PC-3 (cell line): ENCODE measurements around the gene OR5L1. TPM values are rescaled to one million over a fixed set of nuclear protein-coding genes. Genes with fewer than 3 reads are reported as not detected.

ENCODE experiments used
- ATAC-seq: fragments of 200-7000 bp; cut with Tn5 transposase; 2 replicates; pipeline ENCODE4 v1.9.1; 2020; ENCODE audit warnings: mild to moderate bottlenecking, moderate library complexity
- Bru-seq: library from RNA; stranded (reverse); fragments of 400-500 nt; gene quantifications from one replicate; lab custom pipeline; 2021; lab: Mats Ljungman, UMichigan
- BruChase-seq, 2 experiments: library from RNA; stranded (reverse); fragments of 400-500 nt; gene quantifications; one replicate each; lab custom pipeline; 2021; lab: Mats Ljungman, UMichigan
- BruUV-seq: library from RNA; stranded (reverse); fragments of 400-500 nt; replicated peaks from 2 replicates; lab custom pipeline; 2021; lab: Mats Ljungman, UMichigan
- CTCF ChIA-PET: fragments of 300-600 bp; sonication (Branson Sonifier 250); formaldehyde crosslinking; loops from one replicate; lab custom pipeline; 2022; ENCODE audit warnings: antibody characterized with exemption; lab: Charles Lee
- POLR2A ChIA-PET: fragments of 300-600 bp; sonication (Branson Sonifier 250); formaldehyde crosslinking; loops from one replicate; lab custom pipeline; 2022; ENCODE audit warnings: antibody characterized with exemption; ENCODE audit not compliant: unreplicated experiment; lab: Charles Lee
- DNase-seq: peaks from one replicate; pipeline ENCODE4 v3.0.0-alpha.2; 2015
- H2AFZ ChIP-seq: fragments of 300-600 bp; sonication (generic); 2 replicates; pipeline ENCODE4 v1.6.0; 2016; ENCODE audit warnings: antibody characterized with exemption, low read length
- H3F3A ChIP-seq: fragments of 300-600 bp; sonication (generic); one replicate; pipeline ENCODE4 v1.6.0; 2017; ENCODE audit warnings: antibody characterized with exemption, low read length, control low read depth, mild to moderate bottlenecking; ENCODE audit not compliant: unreplicated experiment
- H3K27ac ChIP-seq: fragments of 300-600 bp; sonication (generic); 2 replicates; pipeline ENCODE4 v1.5.1; 2016; ENCODE audit warnings: mild to moderate bottlenecking, low read length
- H3K27me3 ChIP-seq: fragments of 300-600 bp; sonication (generic); 2 replicates; pipeline ENCODE4 v1.6.1; 2016; ENCODE audit warnings: low read length, mixed read lengths
- H3K36me3 ChIP-seq: fragments of 300-600 bp; sonication (generic); 2 replicates; pipeline ENCODE4 v1.6.1; 2016; ENCODE audit warnings: low read depth, mixed run types, low read length, mixed read lengths
- H3K4me1 ChIP-seq: fragments of 300-600 bp; sonication (generic); 2 replicates; pipeline ENCODE4 v1.5.1; 2016; ENCODE audit warnings: low read length; ENCODE audit not compliant: insufficient read depth
- H3K4me2 ChIP-seq: fragments of 300-600 bp; sonication (generic); 2 replicates; pipeline ENCODE4 v1.6.0; 2016; ENCODE audit warnings: low read length
- H3K4me3 ChIP-seq: fragments of 300-600 bp; sonication (generic); 2 replicates; pipeline ENCODE4 v1.5.1; 2016; ENCODE audit warnings: mild to moderate bottlenecking, low read length, mixed read lengths
- H3K79me2 ChIP-seq: fragments of 300-600 bp; sonication (generic); 2 replicates; pipeline ENCODE4 v1.6.1; 2017; ENCODE audit warnings: low read length, mixed read lengths
- H3K9ac ChIP-seq: fragments of 300-600 bp; sonication (generic); 2 replicates; pipeline ENCODE4 v1.6.0; 2016; ENCODE audit warnings: mild to moderate bottlenecking, low read length
- H3K9me2 ChIP-seq: fragments of 300-600 bp; sonication (generic); replicated peaks from 2 replicates; pipeline ENCODE4 v1.6.1; 2016; ENCODE audit warnings: mixed run types, low read length, mixed read lengths
- H3K9me3 ChIP-seq: fragments of 300-600 bp; sonication (generic); 2 replicates; pipeline ENCODE4 v1.6.1; 2016; ENCODE audit warnings: low read length, mixed read lengths
- H4K20me1 ChIP-seq: fragments of 300-600 bp; sonication (generic); 2 replicates; pipeline ENCODE4 v1.6.1; 2016; ENCODE audit warnings: low read length, mixed read lengths
- EZH2 ChIP-seq: fragments of 300-600 bp; sonication (generic); IDR thresholded peaks from one replicate; pipeline ENCODE4 v1.6.1; 2017; ENCODE audit warnings: antibody characterized with exemption, mild to moderate bottlenecking, low read length; ENCODE audit not compliant: unreplicated experiment
- EZH2phosphoT487 ChIP-seq: fragments of 300-600 bp; sonication (generic); IDR thresholded peaks from 2 replicates; pipeline ENCODE4 v1.6.1; 2018; ENCODE audit warnings: mild to moderate bottlenecking, antibody characterized with exemption, low read length, borderline replicate concordance
- intact Hi-C: fragments of 100-400 bp; cut with micrococcal nuclease; formaldehyde crosslinking; loops from 2 replicates; pipeline ENCODE4 v1.9.0; 2023
- long read RNA-seq: library from polyadenylated mRNA; unstranded; transcript quantifications from one replicate; pipeline ENCODE4 v2.0.0, GENCODE V29; 2021; ENCODE audit not compliant: unreplicated experiment
- total RNA-seq: library from RNA; depleted of rRNA; stranded (reverse); fragments of >200 nt; gene quantifications from 2 replicates; pipeline ENCODE4 v1.2.3, GENCODE V29; 2014; rRNA removed
- TF ChIP-seq, protein P1 (sequence below): fragments of 300-600 bp; sonication (generic); conservative IDR thresholded peaks from 2 replicates; pipeline ENCODE4 v1.5.1; 2017; ENCODE audit warnings: antibody characterized with exemption, low read depth, mild to moderate bottlenecking, low read length

OR5L1 gene
- total RNA-seq (not detected in 2 replicates), Bru-seq, nascent RNA (not detected), BruChase-seq, experiment 1, labeled RNA remaining after a 6-hour chase (not detected), BruChase-seq, experiment 2, labeled RNA remaining after a 2-hour chase (not detected)
- long read RNA-seq: 0 reads

DNA sequence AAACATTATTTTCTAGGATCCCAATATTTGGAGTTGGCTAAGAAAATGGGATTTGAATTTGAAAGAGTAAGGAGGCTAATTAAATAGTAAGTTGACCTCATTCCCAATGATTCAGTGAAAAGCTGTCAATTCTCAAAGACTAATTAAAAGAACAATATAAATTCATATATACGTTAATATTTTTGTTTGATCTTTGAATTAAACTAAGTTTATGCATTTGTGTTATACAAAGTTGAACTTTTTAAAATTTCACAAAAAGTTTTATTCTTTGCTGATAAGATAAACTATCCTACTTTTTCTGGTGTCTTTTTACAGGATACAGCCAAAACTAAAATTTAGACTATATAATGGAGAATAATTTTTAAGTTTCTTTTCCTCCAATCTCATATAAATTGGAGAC, at the start of gene OR5L1:
Gene OR5L1 (plus strand): TSS at position 301 of the 400 bp plus-strand sequence. CDS start 100 bp downstream, outside the sequence.
- ATAC-seq: no peak
- POLR2A ChIA-PET: no interaction called here
- BruUV-seq: no TSS peak

DNA sequence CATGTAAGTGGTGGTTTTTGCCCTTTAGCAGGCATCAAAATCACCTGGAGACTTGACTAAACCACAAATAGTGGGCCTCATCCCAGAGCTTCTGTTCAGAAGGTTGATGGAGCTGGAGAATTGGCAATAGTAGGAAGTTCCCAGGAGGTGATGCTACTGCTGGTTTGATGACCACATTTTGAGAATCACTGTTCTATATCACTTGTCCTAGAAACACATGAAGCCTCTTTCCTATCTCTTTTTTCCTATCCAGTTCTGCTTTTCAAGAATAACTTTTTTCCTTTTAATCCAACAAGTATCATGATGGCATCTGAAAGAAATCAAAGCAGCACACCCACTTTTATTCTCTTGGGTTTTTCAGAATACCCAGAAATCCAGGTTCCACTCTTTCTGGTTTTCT, 38.0 kb upstream of the OR5L1 start, which contains the start of gene OR5D13:
Gene OR5D13 (plus strand): TSS at position 301 of the 400 bp plus-strand sequence. CDS start 0 bp downstream, at position 301.
- Histone ChIP-seq H4K20me1 (no peaks in the 10 kb centered on the region), H3K36me3 (no peaks in the 10 kb centered on the region), H3K4me1 (no peaks in the 10 kb centered on the region), H2AFZ (no peak within 1 kb of the TSS), H3K4me2 (no peak within 1 kb of the TSS), H3K27me3 (no peaks in the 10 kb centered on the region), H3F3A (no peaks in the 10 kb centered on the region), H3K9me3 (no peaks in the 10 kb centered on the region), H3K9me2 (no peaks in the 10 kb centered on the region), H3K9ac (no peak within 1 kb of the TSS), H3K27ac (no peak within 1 kb of the TSS), H3K79me2 (no peaks in the 10 kb centered on the region), H3K4me3 (no peak within 1 kb of the TSS)
- DNase-seq: no peak
- ChIA-PET CTCF (no interaction called here), POLR2A (no interaction called here)
- no TSS peak for BruUV-seq
- no peak for ATAC-seq
- intact Hi-C loops: no loop called here
- TF ChIP-seq EZH2phosphoT487: no peak
- no peak for TF ChIP-seq EZH2
- TF ChIP-seq, protein P1, sequence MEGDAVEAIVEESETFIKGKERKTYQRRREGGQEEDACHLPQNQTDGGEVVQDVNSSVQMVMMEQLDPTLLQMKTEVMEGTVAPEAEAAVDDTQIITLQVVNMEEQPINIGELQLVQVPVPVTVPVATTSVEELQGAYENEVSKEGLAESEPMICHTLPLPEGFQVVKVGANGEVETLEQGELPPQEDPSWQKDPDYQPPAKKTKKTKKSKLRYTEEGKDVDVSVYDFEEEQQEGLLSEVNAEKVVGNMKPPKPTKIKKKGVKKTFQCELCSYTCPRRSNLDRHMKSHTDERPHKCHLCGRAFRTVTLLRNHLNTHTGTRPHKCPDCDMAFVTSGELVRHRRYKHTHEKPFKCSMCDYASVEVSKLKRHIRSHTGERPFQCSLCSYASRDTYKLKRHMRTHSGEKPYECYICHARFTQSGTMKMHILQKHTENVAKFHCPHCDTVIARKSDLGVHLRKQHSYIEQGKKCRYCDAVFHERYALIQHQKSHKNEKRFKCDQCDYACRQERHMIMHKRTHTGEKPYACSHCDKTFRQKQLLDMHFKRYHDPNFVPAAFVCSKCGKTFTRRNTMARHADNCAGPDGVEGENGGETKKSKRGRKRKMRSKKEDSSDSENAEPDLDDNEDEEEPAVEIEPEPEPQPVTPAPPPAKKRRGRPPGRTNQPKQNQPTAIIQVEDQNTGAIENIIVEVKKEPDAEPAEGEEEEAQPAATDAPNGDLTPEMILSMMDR: no peak

More for the DNA sequence above, at the start of gene OR5L1:
- H3F3A ChIP-seq: no peaks in the 10 kb centered on the region
- DNase-seq: no peak
- no peaks in the 10 kb centered on the region for H3K79me2 ChIP-seq
- H3K9me2 ChIP-seq: no peaks in the 10 kb centered on the region
- no peaks in the 10 kb centered on the region for H4K20me1 ChIP-seq
- H3K27me3 ChIP-seq: no peaks in the 10 kb centered on the region
- H2AFZ ChIP-seq: no peak within 1 kb of the TSS
- no peak within 1 kb of the TSS for H3K4me3 ChIP-seq
- no peaks in the 10 kb centered on the region for H3K36me3 ChIP-seq
- no peak for TF ChIP-seq EZH2
- TF ChIP-seq EZH2phosphoT487: no peak
- TF ChIP-seq, protein P1: no peak
- H3K27ac ChIP-seq: no peak within 1 kb of the TSS
- H3K4me1 ChIP-seq: no peaks in the 10 kb centered on the region
- H3K4me2 ChIP-seq: no peak within 1 kb of the TSS
- no peak within 1 kb of the TSS for H3K9ac ChIP-seq
- peaks cover 31% of the 10 kb centered on the region for H3K9me3 ChIP-seq
- CTCF ChIA-PET: no interaction called here
- intact Hi-C loops: no loop called here

DNA sequence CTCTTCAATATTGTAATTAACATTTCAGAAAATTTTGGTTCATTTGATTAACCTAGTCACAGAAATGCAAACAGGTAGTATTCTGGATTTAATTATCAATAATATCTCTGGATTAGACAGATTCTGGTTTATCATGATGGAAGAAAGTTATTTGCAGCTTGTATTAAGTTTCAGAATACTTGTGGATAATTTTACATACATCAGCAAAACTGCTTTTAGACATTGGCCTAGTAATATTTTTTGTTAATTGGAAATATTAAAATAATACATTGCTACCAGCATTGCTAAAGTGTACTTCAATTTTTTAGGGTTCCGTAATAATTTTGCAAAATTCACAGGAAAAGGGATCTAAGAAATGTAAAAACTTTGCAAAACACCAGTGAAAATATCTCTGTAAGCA, 19.6 kb upstream of the OR5L1 start:
- no peaks in the 10 kb centered on the region for H3K79me2 ChIP-seq
- no peaks in the 10 kb centered on the region for H3K9me2 ChIP-seq
- BruUV-seq: no TSS peak
- H3F3A ChIP-seq: no peaks in the 10 kb centered on the region
- no peaks in the 10 kb centered on the region for H3K4me1 ChIP-seq
- no peak overlapping the region for H3K9ac ChIP-seq
- no peak overlapping the region for H3K27ac ChIP-seq
- H3K4me3 ChIP-seq: no peak overlapping the region
- no peak for TF ChIP-seq EZH2phosphoT487
- TF ChIP-seq, protein P1: no peak
- no peak for TF ChIP-seq EZH2
- no peak overlapping the region for H2AFZ ChIP-seq
- ChIA-PET CTCF (no interaction called here), POLR2A (no interaction called here)
- no peak overlapping the region for H3K4me2 ChIP-seq
- intact Hi-C loops: no loop called here
- ATAC-seq: no peak
- no peaks in the 10 kb centered on the region for H3K36me3 ChIP-seq
- peaks cover 8% of the 10 kb centered on the region for H3K9me3 ChIP-seq
- no peaks in the 10 kb centered on the region for H3K27me3 ChIP-seq
- H4K20me1 ChIP-seq: no peaks in the 10 kb centered on the region
- DNase-seq: no peak
